SU-DHL-6 (cell line): ENCODE results near the gene SMYD2.

ENCODE experiments used
- H2AFZ ChIP-seq: fragments of 200-600 bp; sonication (generic); 2 replicates; pipeline ENCODE4 v1.6.1; 2014; ENCODE audit warnings: low read depth, mild to moderate bottlenecking, moderate library complexity, mixed read lengths, antibody characterized with exemption, low read length; ENCODE audit not compliant: severe bottlenecking
- H3F3A ChIP-seq: fragments of 200-600 bp; shearing (Covaris generic); 2 replicates; pipeline ENCODE4 v1.6.0; 2016; ENCODE audit warnings: antibody characterized with exemption, mild to moderate bottlenecking; ENCODE audit not compliant: insufficient read depth
- H3K27ac ChIP-seq: fragments of 200-600 bp; sonication (generic); 2 replicates; pipeline ENCODE4 v1.5.1; 2016; ENCODE audit warnings: low read depth, mild to moderate bottlenecking, low read length, moderate library complexity, mixed read lengths
- H3K27me3 ChIP-seq: fragments of 200-600 bp; sonication (generic), shearing (Covaris generic); 2 replicates; pipeline ENCODE4 v1.6.0; 2014; ENCODE audit warnings: mild to moderate bottlenecking, low read length
- H3K36me3 ChIP-seq: fragments of 200-600 bp; sonication (generic); 2 replicates; pipeline ENCODE4 v1.6.1; 2014; ENCODE audit warnings: mild to moderate bottlenecking, low read length, mixed read lengths
- H3K4me2 ChIP-seq: fragments of 300-600, 200-600 bp; shearing (Covaris generic), sonication (generic); 2 replicates; pipeline ENCODE4 v1.6.0; 2014; ENCODE audit warnings: low read length, low read depth, mild to moderate bottlenecking; ENCODE audit not compliant: poor library complexity, severe bottlenecking
- H3K4me3 ChIP-seq: fragments of 200-600 bp; sonication (generic); 2 replicates; pipeline ENCODE4 v1.5.1; 2014; ENCODE audit warnings: antibody characterized with exemption, low read length, mild to moderate bottlenecking, mixed read lengths; ENCODE audit not compliant: insufficient read depth, poor library complexity, severe bottlenecking
- H3K79me2 ChIP-seq: fragments of 200-600 bp; sonication (generic); 2 replicates; pipeline ENCODE4 v1.6.1; 2014; ENCODE audit warnings: mild to moderate bottlenecking, low read length, moderate library complexity; ENCODE audit not compliant: insufficient read depth
- H3K9ac ChIP-seq: fragments of 200-600 bp; sonication (generic); 2 replicates; pipeline ENCODE4 v1.7.0; 2014; ENCODE audit warnings: mild to moderate bottlenecking, low read length
- H3K9me2 ChIP-seq: fragments of 200-600 bp; sonication (generic); replicated peaks from 2 replicates; pipeline ENCODE4 v1.6.1; 2014; ENCODE audit warnings: low read length; ENCODE audit not compliant: insufficient read depth
- H3K9me3 ChIP-seq: fragments of 200-600 bp; sonication (generic); 2 replicates; pipeline ENCODE4 v1.6.1; 2014; ENCODE audit warnings: low read length, mixed read lengths; ENCODE audit not compliant: insufficient read depth
- H4K20me1 ChIP-seq: fragments of 200-600 bp; sonication (generic); 2 replicates; pipeline ENCODE4 v1.6.1; 2014; ENCODE audit warnings: low read depth, mild to moderate bottlenecking, antibody characterized with exemption, low read length, moderate library complexity, mixed read lengths
- EZH2phosphoT487 ChIP-seq: fragments of 200-600 bp; sonication (generic), shearing (Covaris generic); conservative IDR thresholded peaks from 2 replicates; pipeline ENCODE4 v1.6.1; 2018; ENCODE audit warnings: mild to moderate bottlenecking, antibody characterized with exemption, low read length, moderate library complexity, mixed read lengths
- TF ChIP-seq, protein P1 (sequence below): fragments of 200-600 bp; sonication (generic); IDR thresholded peaks from one replicate; pipeline ENCODE4 v1.5.1; 2017; ENCODE audit warnings: antibody characterized with exemption, mild to moderate bottlenecking, low read length, moderate library complexity; ENCODE audit not compliant: insufficient read depth, poor library complexity, severe bottlenecking

The SMYD2 gene

DNA sequence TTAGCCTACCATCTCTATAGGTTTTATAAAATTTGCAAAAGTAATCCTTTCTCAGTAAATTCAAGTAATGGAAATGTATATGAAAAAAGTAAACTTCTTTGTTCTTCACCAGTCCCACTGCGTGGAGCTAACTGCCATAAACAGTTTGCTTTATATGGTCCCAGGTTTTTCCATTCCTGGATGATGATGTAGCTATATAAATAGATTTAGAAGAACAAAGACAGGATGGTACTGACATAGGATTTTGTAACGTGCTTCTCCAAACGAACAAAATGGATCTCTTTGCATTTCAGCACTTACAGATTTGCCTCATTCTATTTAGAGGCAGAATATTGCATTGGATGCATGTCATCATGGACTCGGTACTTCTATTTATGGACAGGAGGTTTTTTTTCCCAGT lies 57.3 kb downstream of the SMYD2 start:
- Histone ChIP-seq H3K27me3 (no peaks in the 10 kb centered on the region), H3K9me2 (no peaks in the 10 kb centered on the region), H3K36me3 (no peaks in the 10 kb centered on the region), H3K9ac (no peak overlapping the region), H3K4me3 (no peak overlapping the region), H3K4me2 (no peak overlapping the region), H4K20me1 (no peaks in the 10 kb centered on the region), H3K79me2 (no peaks in the 10 kb centered on the region), H3F3A (no peaks in the 10 kb centered on the region), H2AFZ (no peak overlapping the region), H3K9me3 (no peaks in the 10 kb centered on the region), H3K27ac (no peak overlapping the region)
- TF ChIP-seq EZH2phosphoT487, result no peak
- TF ChIP-seq, protein P1, sequence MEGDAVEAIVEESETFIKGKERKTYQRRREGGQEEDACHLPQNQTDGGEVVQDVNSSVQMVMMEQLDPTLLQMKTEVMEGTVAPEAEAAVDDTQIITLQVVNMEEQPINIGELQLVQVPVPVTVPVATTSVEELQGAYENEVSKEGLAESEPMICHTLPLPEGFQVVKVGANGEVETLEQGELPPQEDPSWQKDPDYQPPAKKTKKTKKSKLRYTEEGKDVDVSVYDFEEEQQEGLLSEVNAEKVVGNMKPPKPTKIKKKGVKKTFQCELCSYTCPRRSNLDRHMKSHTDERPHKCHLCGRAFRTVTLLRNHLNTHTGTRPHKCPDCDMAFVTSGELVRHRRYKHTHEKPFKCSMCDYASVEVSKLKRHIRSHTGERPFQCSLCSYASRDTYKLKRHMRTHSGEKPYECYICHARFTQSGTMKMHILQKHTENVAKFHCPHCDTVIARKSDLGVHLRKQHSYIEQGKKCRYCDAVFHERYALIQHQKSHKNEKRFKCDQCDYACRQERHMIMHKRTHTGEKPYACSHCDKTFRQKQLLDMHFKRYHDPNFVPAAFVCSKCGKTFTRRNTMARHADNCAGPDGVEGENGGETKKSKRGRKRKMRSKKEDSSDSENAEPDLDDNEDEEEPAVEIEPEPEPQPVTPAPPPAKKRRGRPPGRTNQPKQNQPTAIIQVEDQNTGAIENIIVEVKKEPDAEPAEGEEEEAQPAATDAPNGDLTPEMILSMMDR, result no peak

- Histone ChIP-seq H4K20me1 (no peaks in the 10 kb centered on the region), H3K27ac (no peak overlapping the region), H3K9ac (no peak overlapping the region), H3K27me3 (no peaks in the 10 kb centered on the region), H3K79me2 (no peaks in the 10 kb centered on the region), H3K36me3 (no peaks in the 10 kb centered on the region), H3K4me2 (no peak overlapping the region), H3K9me3 (no peaks in the 10 kb centered on the region), H3F3A (no peaks in the 10 kb centered on the region), H2AFZ (no peak overlapping the region), H3K9me2 (no peaks in the 10 kb centered on the region), H3K4me3 (no peak overlapping the region)
- no peak for TF ChIP-seq EZH2phosphoT487
- TF ChIP-seq, protein P1, result no peak
Measured at GRCh38 chr1:214341459-214341858, 60.5 kb downstream of the SMYD2 start.

GRCh38 chr1:214341932-214342331 lies 61.0 kb downstream of the SMYD2 start:
- H3K9ac ChIP-seq, result no peak overlapping the region
- H3F3A ChIP-seq, result no peaks in the 10 kb centered on the region
- no peak overlapping the region for H3K4me3 ChIP-seq
- H3K9me3 ChIP-seq, result no peaks in the 10 kb centered on the region
- H3K36me3 ChIP-seq, result no peaks in the 10 kb centered on the region
- H2AFZ ChIP-seq, result no peak overlapping the region
- H3K4me2 ChIP-seq, result no peak overlapping the region
- H3K79me2 ChIP-seq, result no peaks in the 10 kb centered on the region
- H3K9me2 ChIP-seq, result no peaks in the 10 kb centered on the region
- H4K20me1 ChIP-seq, result no peaks in the 10 kb centered on the region
- no peaks in the 10 kb centered on the region for H3K27me3 ChIP-seq
- H3K27ac ChIP-seq, result no peak overlapping the region
- TF ChIP-seq EZH2phosphoT487, result no peak
- TF ChIP-seq, protein P1, result no peak

GRCh38 chr1:214342525-214342924 lies 61.6 kb downstream of the SMYD2 start:
- Histone ChIP-seq H3K36me3 (no peaks in the 10 kb centered on the region), H3K9ac (no peak overlapping the region), H4K20me1 (no peaks in the 10 kb centered on the region), H3K4me2 (no peak overlapping the region), H2AFZ (no peak overlapping the region), H3K9me2 (no peaks in the 10 kb centered on the region), H3K79me2 (no peaks in the 10 kb centered on the region), H3K9me3 (no peaks in the 10 kb centered on the region), H3F3A (no peaks in the 10 kb centered on the region), H3K4me3 (no peak overlapping the region), H3K27ac (no peak overlapping the region), H3K27me3 (no peaks in the 10 kb centered on the region)
- TF ChIP-seq, protein P1, result no peak
- TF ChIP-seq EZH2phosphoT487, result no peak
